Activated CD4-positive, alpha-beta T cell treated with anti-CD3 and anti-CD28 coated beads, Interleukin-2, amount 50 U/mL, for 1 hour (primary cell): ENCODE measurements around the gene KCNQ2.
A peak's percentile ranks its signal among the peaks of the same experiment; 100 is the strongest.

Experiments used
- DNase-seq: peaks from one replicate; pipeline ENCODE4 v3.0.0-alpha.2; 2020

KCNQ2 gene

DNA sequence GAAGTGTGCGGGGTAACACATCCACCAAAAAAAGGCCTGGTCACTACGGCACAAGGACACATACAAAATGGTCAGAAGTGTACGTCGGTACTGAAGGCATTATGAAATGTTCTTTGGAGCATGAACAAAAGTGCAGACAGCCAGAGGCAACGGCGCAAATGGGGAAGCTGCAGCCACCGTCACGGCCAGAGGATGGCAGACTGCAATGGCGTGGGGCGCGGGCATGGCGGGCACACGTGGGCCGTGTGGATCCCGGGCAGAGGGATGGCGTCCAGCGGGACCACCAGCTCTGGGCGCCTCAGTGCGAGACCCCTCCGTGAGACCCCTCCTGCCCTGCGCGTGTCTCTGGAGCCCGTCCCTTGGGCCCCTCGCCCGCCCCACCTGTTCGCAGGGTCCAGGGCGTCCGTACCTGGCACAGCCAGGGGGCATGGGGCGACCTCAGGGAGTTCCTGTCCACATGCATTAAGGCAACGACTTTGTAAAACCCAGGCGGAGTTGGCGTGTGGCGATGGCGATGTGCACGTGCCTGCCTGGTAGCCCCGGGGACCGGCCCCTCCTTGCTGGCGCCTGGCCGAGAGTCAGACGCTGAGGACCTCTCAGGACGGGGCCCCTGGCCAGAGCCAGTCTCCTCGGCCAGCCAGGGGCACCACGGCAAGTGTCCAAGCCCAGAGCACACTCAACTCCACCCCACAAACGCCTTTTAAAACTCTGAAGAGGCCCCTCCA, 71.8 kb downstream of the KCNQ2 start:
- DNase-seq, result no peak

DNA sequence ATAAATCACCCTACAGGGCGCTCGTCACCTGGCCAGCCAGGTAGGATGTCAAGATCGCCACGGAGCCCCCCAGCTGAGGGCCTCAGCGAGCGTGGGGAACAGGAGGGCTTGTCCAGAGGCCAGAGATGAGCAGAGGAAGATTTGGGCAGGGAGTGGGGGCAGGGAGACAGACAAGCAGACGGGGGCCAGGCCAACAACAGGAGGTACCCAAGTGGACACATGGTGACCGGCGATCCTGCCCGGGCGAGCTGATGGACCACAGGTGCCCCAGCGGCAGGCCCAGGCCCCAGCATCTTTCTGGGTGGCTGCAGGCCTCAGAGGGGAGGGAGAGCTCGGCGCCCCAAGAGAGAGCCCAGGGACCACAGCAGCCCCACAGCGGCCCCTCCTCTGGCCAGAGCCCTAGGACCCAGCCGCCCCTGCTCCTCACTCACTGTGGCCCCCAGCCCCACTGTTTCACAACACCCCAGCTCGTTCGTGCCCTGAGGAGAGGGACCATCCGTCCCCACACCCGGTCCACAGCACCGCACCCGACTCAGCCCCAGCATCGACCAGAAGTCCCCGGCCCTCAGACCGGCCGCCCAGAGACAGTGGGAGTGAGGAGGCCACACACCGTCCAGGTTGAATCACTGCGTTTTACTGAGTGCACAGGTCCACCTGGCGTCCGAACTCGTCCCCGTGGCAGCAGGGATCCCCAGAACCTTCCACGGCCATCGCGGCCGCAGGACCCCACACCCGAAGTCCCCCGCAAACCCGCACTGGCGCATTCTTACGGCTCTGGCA, 72.7 kb downstream of the KCNQ2 start:
- no peak for DNase-seq

DNA sequence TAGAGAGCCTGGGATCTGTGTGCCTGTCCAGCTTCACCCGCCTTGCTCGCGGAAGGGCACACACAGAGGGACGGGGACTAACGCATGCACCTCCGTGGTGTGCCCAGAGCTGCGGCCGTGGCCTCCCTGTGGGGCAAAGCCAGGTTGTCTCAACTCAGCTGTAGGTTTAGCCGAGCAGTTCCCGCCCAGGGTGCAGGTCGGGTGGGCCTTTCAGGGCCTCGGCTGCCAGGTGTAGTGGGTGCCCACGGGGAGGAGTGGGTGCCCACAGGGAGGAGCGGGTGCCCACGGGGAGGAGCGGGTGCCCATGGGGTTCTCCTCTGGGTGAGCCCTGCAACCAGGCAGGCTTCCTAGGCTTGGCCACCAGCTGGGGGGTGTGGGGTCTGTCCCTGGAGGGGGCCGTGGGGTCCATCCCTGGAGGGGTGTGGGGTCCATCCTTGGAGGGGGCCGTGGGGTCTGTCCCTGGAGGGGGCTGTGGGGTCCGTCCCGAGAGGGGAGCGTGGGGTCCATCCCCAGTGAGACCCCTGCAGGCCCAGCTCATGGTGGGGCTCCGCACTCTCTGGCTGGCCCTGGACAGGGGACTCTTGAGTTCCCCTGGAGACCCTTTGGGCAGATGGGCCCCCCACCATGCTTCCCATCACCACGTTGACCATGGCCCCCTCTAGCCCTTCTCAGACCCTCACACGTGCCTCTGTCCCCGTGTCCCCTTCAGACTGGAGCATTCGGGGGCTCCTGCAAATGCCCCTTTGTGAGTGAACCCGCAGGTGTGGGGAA, 73.5 kb downstream of the KCNQ2 start:
- no peak for DNase-seq

DNA sequence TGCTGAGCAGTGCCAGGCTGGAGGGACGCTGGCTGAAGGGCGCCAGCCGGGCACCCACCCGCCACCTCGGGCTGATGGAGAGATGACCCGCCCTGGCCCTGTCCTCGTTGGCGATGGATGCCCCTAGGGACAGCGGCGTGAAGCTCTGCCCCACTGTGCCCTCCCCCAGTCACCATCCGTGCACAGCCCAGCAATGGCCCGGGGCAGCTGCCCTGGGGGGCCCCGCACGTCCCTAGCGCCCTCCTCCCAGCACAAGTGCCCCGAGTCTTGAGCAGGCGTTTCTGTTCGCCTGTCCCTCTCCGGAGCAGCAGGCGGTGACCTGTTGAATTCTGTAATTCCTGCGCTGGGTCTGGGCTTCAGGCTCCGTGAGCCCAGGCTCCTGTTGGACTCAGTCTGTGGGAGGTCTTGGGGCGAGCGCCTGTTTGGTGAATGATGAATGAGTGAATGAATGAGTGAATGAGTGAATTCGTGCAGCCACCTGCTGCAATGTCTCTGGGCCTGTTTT, 74.5 kb downstream of the KCNQ2 start:
- no peak for DNase-seq

GRCh38 chr20:63397155-63397843, 75.2 kb downstream of the KCNQ2 start:
- DNase-seq, result no peak

DNA sequence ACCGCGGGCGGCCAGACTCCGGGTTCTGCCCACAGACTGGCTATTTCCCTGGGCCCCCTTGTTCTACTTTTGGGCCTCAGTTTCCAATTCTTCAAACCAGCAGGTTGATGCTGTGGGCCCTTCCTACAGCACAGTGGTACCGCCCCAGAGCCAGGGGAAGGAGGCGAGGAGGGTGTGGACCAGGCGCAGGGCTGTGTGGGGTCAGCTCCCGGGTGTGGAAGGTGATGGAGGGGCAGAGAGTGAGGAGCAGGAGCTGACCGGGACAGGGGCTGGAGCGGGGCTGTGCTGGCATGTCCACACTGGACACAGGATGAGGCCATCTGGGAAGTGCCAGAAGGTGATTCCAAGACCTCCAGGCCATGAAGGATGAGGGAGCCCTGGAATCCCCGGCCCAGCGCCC, 76.2 kb downstream of the KCNQ2 start:
- no peak for DNase-seq

DNA sequence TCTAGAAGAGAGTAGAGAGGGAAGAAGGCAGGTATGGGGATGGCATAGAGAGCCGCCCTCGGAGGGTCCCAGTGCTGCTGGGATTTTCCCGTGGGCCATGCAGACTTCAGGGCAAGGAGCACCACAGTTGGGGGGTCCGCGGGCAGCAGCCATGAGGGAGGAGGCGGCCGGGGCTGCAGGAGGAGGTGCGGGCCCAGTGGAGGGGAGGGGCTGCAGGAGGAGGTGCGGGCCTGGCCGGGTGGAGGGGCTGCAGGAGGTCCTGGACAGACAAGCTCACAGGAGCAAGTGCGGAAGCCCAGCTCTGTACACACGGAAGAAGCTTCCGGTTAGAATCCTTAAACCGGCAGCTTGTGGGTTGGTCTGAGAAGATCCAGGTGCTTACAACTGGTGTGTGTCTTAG, 76.7 kb downstream of the KCNQ2 start:
- no peak for DNase-seq

- DNase-seq, result no peak
Measured at GRCh38 chr20:63394920-63395455, 77.5 kb downstream of the KCNQ2 start.

- no peak for DNase-seq
Measured at GRCh38 chr20:63394069-63394919, 78.2 kb downstream of the KCNQ2 start.

- DNase-seq, result no peak
Measured at GRCh38 chr20:63393566-63393965, 78.9 kb downstream of the KCNQ2 start.

- DNase-seq, result no peak
Measured at GRCh38 chr20:63392465-63393365, 79.7 kb downstream of the KCNQ2 start.

DNA sequence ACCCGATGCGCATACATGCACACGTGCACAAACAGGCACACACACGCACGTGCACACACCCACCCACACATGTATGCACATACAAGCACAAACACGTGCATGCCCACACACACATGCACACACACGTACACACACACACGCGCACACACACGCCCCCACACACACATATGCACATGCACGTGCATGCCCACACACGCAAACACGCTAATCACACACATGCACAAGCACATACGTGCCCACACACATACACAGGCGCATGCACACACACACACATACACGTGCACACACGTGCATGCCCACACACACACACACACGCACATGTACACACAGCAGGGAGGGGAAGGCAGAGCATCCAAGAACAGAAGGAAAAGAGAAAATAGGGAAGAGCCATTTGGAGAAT, 84.5 kb downstream of the KCNQ2 start:
- no peak for DNase-seq

DNA sequence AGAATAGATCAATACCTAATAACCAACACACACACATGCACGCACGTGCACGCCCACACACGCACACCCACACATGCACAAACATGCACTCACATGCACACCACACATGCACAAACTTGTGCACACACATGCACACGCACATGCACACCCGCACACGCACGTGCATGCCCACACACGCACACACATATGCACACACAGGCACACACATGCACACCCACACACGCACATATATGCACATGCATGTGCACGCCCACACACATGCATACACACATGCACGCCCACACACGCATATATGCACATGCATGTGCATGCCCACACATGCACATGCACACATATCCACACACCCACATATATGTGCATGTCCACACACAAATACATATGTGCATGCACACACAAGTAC, 85.1 kb downstream of the KCNQ2 start:
- no peak for DNase-seq

GRCh38 chr20:63386491-63386890, 86.0 kb downstream of the KCNQ2 start:
- DNase-seq, result no peak

GRCh38 chr20:63385819-63386218, 86.6 kb downstream of the KCNQ2 start:
- DNase-seq, result no peak

GRCh38 chr20:63384336-63384735, 88.1 kb downstream of the KCNQ2 start:
- DNase-seq, result no peak

GRCh38 chr20:63383556-63383955, 88.9 kb downstream of the KCNQ2 start:
- DNase-seq, result no peak

GRCh38 chr20:63382551-63383300, 89.7 kb downstream of the KCNQ2 start:
- no peak for DNase-seq

DNA sequence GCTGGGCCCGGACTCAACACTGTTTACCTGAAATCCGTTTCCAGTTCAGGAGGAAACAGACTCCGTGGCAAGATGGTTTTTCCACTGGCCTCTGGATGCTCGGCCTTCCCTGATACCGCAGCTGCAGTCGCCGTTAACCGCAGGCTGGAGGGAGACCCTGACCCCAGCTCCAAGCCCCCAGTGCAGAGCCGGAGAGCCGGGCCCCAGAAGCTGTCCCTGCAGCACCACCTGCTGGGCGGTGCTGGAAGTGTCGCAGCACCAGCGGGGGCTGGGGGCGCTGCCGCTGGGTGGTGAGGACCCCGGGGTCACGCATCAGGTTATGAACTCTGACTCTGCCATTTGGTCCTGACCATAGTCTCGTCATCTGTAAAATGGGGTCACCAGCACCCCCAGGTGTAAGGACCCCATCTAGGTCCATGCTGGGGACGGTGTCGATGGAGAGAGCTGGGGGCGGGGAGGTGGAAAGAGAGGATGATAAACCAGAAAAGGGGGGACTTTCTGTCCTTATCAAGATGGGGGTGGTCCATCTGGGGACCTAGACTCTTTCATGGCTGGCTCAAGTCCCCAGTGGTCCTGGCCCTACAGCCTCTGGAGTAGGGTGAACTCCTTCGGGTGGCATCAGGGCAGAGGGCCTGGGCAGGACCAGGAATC, 90.5 kb downstream of the KCNQ2 start:
- peak; percentile 38 for DNase-seq
